Rectal smooth muscle tissue (tissue), 1 donor: ENCODE results near the gene CCDC181.
"Not testable (repeated sequence)": the region's sequence is repeated elsewhere in the genome, so short reads cannot be mapped to it uniquely, and the experiment has no call there.

Experiments used
- H3K27ac ChIP-seq: one replicate; pipeline ENCODE4 v1.7.0; 2013; ENCODE audit warnings: low read depth, low read length, inconsistent platforms
- H3K27me3 ChIP-seq: one replicate; pipeline ENCODE4 v1.7.0; 2013; ENCODE audit warnings: low read length; ENCODE audit not compliant: control insufficient read depth, insufficient read depth
- H3K36me3 ChIP-seq: one replicate; pipeline ENCODE4 v1.7.0; 2013; ENCODE audit warnings: low read length; ENCODE audit not compliant: control insufficient read depth, insufficient read depth
- H3K4me1 ChIP-seq: one replicate; pipeline ENCODE4 v1.7.0; 2013; ENCODE audit warnings: low read length; ENCODE audit not compliant: control insufficient read depth, insufficient read depth
- H3K4me3 ChIP-seq: one replicate; pipeline ENCODE4 v1.7.0; 2013; ENCODE audit warnings: low read length
- H3K9ac ChIP-seq: one replicate; pipeline ENCODE4 v1.7.0; 2013; ENCODE audit warnings: low read length

CCDC181 gene

GRCh38 chr1:169457443-169457842, 30.2 kb upstream of the CCDC181 start:
- no peak overlapping the region for H3K27ac ChIP-seq
- no peaks in the 10 kb centered on the region for H3K27me3 ChIP-seq
- H3K9ac ChIP-seq, result no peak overlapping the region
- H3K4me1 ChIP-seq, result no peaks in the 10 kb centered on the region
- H3K4me3 ChIP-seq, result no peak overlapping the region
- H3K36me3 ChIP-seq, result no peaks in the 10 kb centered on the region

- H3K27ac ChIP-seq, result no peak overlapping the region
- H3K4me3 ChIP-seq, result no peak overlapping the region
- no peak overlapping the region for H3K9ac ChIP-seq
- no peaks in the 10 kb centered on the region for H3K36me3 ChIP-seq
- no peaks in the 10 kb centered on the region for H3K4me1 ChIP-seq
- no peaks in the 10 kb centered on the region for H3K27me3 ChIP-seq
Observed at GRCh38 chr1:169456029-169456428, 28.8 kb upstream of the CCDC181 start.

GRCh38 chr1:169452921-169453320, 25.6 kb upstream of the CCDC181 start:
- Histone ChIP-seq H3K4me1 (no peaks in the 10 kb centered on the region), H3K36me3 (no peaks in the 10 kb centered on the region), H3K27me3 (no peaks in the 10 kb centered on the region), H3K4me3 (no peak overlapping the region), H3K9ac (no peak overlapping the region), H3K27ac (no peak overlapping the region)

- no peaks in the 10 kb centered on the region for H3K27me3 ChIP-seq
- no peak overlapping the region for H3K4me3 ChIP-seq
- H3K36me3 ChIP-seq, result no peaks in the 10 kb centered on the region
Observed at GRCh38 chr1:169451218-169451824, 24.0 kb upstream of the CCDC181 start.

GRCh38 chr1:169443923-169444322, 16.6 kb upstream of the CCDC181 start:
- no peak overlapping the region for H3K27ac ChIP-seq
- H3K4me3 ChIP-seq, result no peak overlapping the region
- H3K36me3 ChIP-seq, result no peaks in the 10 kb centered on the region
- H3K27me3 ChIP-seq, result no peaks in the 10 kb centered on the region
- H3K9ac ChIP-seq, result no peak overlapping the region
- no peaks in the 10 kb centered on the region for H3K4me1 ChIP-seq

More at GRCh38 chr1:169451218-169451824, 24.0 kb upstream of the CCDC181 start:
- no peaks in the 10 kb centered on the region for H3K4me1 ChIP-seq
- no peak overlapping the region for H3K27ac ChIP-seq
- no peak overlapping the region for H3K9ac ChIP-seq

GRCh38 chr1:169426174-169426705, 1.0 kb downstream of the CCDC181 start:
- Histone ChIP-seq H3K36me3 (no peaks in the 10 kb centered on the region), H3K9ac (no peak overlapping the region), H3K27me3 (peaks cover 4% of the 10 kb centered on the region), H3K4me3 (no peak overlapping the region), H3K4me1 (no peaks in the 10 kb centered on the region), H3K27ac (no peak overlapping the region)

GRCh38 chr1:169421309-169421708, 6.0 kb downstream of the CCDC181 start:
- Histone ChIP-seq H3K4me1 (no peaks in the 10 kb centered on the region), H3K27ac (no peak overlapping the region), H3K36me3 (no peaks in the 10 kb centered on the region), H3K4me3 (no peak overlapping the region), H3K9ac (no peak overlapping the region), H3K27me3 (no peaks in the 10 kb centered on the region)

GRCh38 chr1:169414952-169415351, 12.3 kb downstream of the CCDC181 start:
- Histone ChIP-seq H3K4me1 (no peaks in the 10 kb centered on the region), H3K36me3 (no peaks in the 10 kb centered on the region), H3K27ac (no peak overlapping the region), H3K27me3 (no peaks in the 10 kb centered on the region), H3K9ac (no peak overlapping the region), H3K4me3 (no peak overlapping the region)

- H3K4me3 ChIP-seq, H3K4me1 ChIP-seq, H3K9ac ChIP-seq, H3K27ac ChIP-seq, H3K27me3 ChIP-seq, H3K36me3 ChIP-seq: not testable (repeated sequence)
Observed at GRCh38 chr1:169408340-169408739, 18.9 kb downstream of the CCDC181 start.

- H3K4me1 ChIP-seq, H3K27ac ChIP-seq, H3K27me3 ChIP-seq: not testable (repeated sequence)
Observed at GRCh38 chr1:169402578-169402977, 24.7 kb downstream of the CCDC181 start.

GRCh38 chr1:169395955-169396354, 31.3 kb downstream of the CCDC181 start:
- H3K27me3 ChIP-seq, result no peaks in the 10 kb centered on the region
- H3K4me1 ChIP-seq, result no peaks in the 10 kb centered on the region
- H3K4me3 ChIP-seq, result no peak overlapping the region
- H3K36me3 ChIP-seq, result peaks cover 5% of the 10 kb centered on the region
- no peak overlapping the region for H3K27ac ChIP-seq
- no peak overlapping the region for H3K9ac ChIP-seq

More at GRCh38 chr1:169402578-169402977, 24.7 kb downstream of the CCDC181 start:
- not testable (repeated sequence) for H3K36me3 ChIP-seq, H3K9ac ChIP-seq, H3K4me3 ChIP-seq

GRCh38 chr1:169392406-169392805, 34.9 kb downstream of the CCDC181 start:
- peaks cover 8% of the 10 kb centered on the region for H3K36me3 ChIP-seq
- H3K27me3 ChIP-seq, result no peaks in the 10 kb centered on the region
- H3K4me1 ChIP-seq, result no peaks in the 10 kb centered on the region
- no peak overlapping the region for H3K9ac ChIP-seq
- no peak overlapping the region for H3K4me3 ChIP-seq
- no peak overlapping the region for H3K27ac ChIP-seq

GRCh38 chr1:169390303-169390702, 37.0 kb downstream of the CCDC181 start:
- H3K4me1 ChIP-seq, result no peaks in the 10 kb centered on the region
- no peaks in the 10 kb centered on the region for H3K27me3 ChIP-seq
- no peak overlapping the region for H3K9ac ChIP-seq
- H3K36me3 ChIP-seq, result peaks cover 11% of the 10 kb centered on the region
- no peak overlapping the region for H3K4me3 ChIP-seq
- H3K27ac ChIP-seq, result no peak overlapping the region
